A673 (cell line): ENCODE results near the gene ZBTB20. TPM values are rescaled to one million over a fixed set of nuclear protein-coding genes. Genes with fewer than 3 reads are reported as not detected.

Source experiments
- BruUV-seq: library from RNA; stranded (reverse); fragments of 400-500 nt; replicated peaks from 2 replicates; lab custom pipeline; 2021; lab: Mats Ljungman, UMichigan
- CTCF ChIA-PET: fragments of 300-600 bp; sonication (Branson Sonifier 250); formaldehyde crosslinking; loops from one replicate; lab custom pipeline; 2022; ENCODE audit warnings: antibody characterized with exemption; lab: Charles Lee
- POLR2A ChIA-PET: fragments of 300-600 bp; sonication (Branson Sonifier 250); formaldehyde crosslinking; loops from one replicate; lab custom pipeline; 2022; ENCODE audit warnings: antibody characterized with exemption; ENCODE audit not compliant: low non-redundant PET; lab: Charles Lee
- DNase-seq: peaks from one replicate; pipeline ENCODE4 v3.0.0-alpha.2; 2015; ENCODE audit warnings: low spot score
- H3K27ac ChIP-seq: fragments of 200-600 bp; sonication (generic); 2 replicates; pipeline ENCODE4 v1.5.1; 2016; ENCODE audit warnings: mixed run types, low read depth, mild to moderate bottlenecking, mixed read lengths, antibody characterized with exemption, low read length; ENCODE audit not compliant: poor library complexity, severe bottlenecking
- H3K27me3 ChIP-seq: fragments of 200-600 bp; sonication (generic); replicated peaks from 2 replicates; pipeline ENCODE4 v1.6.1; 2017; ENCODE audit warnings: mixed run types, low read depth, mild to moderate bottlenecking, mixed read lengths, antibody characterized with exemption, low read length; ENCODE audit not compliant: insufficient read depth, poor library complexity
- H3K36me3 ChIP-seq: fragments of 200-600 bp; sonication (generic); 2 replicates; pipeline ENCODE4 v1.6.1; 2016; ENCODE audit warnings: mixed run types, mild to moderate bottlenecking, mixed read lengths, antibody characterized with exemption, low read length; ENCODE audit not compliant: insufficient read depth, poor library complexity, severe bottlenecking
- H3K4me1 ChIP-seq: fragments of 200-600 bp; sonication (generic); 2 replicates; pipeline ENCODE4 v1.6.1; 2017; ENCODE audit warnings: mixed run types, mild to moderate bottlenecking, mixed read lengths, antibody characterized with exemption, low read length; ENCODE audit not compliant: insufficient read depth, poor library complexity, severe bottlenecking
- H3K4me3 ChIP-seq: fragments of 200-600 bp; sonication (generic); 2 replicates; pipeline ENCODE4 v1.5.1; 2016; ENCODE audit warnings: low read depth, mixed run types, mild to moderate bottlenecking, mixed read lengths, low read length; ENCODE audit not compliant: poor library complexity, severe bottlenecking
- H3K9me3 ChIP-seq: fragments of 200-600 bp; sonication (generic); 2 replicates; pipeline ENCODE4 v1.6.1; 2016; ENCODE audit warnings: mixed run types, low read depth, mild to moderate bottlenecking, mixed read lengths, antibody characterized with exemption, low read length; ENCODE audit not compliant: poor library complexity, severe bottlenecking
- CTCF ChIP-seq: fragments of 300-800, 200-600 bp; sonication (generic); conservative IDR thresholded peaks from 2 replicates; pipeline ENCODE4 v1.5.1; 2017; ENCODE audit warnings: low read depth, mild to moderate bottlenecking, antibody characterized with exemption, low read length, moderate library complexity, mixed read lengths
- EZH2 ChIP-seq: fragments of 200-600 bp; sonication (generic); IDR thresholded peaks from 2 replicates; pipeline ENCODE4 v1.6.1; 2017; ENCODE audit warnings: borderline replicate concordance, low read depth, mild to moderate bottlenecking, mixed read lengths, antibody characterized with exemption, low read length; ENCODE audit not compliant: poor library complexity, severe bottlenecking
- intact Hi-C: fragments of 100-400 bp; cut with micrococcal nuclease; formaldehyde crosslinking; loops from one replicate; pipeline ENCODE4 v1.10.0; 2022; ENCODE audit not compliant: unreplicated experiment
- total RNA-seq: library from RNA; stranded (reverse); gene quantifications from 2 replicates; pipeline ENCODE4 v1.2.3, GENCODE V29; 2021

The ZBTB20 gene
- total RNA-seq, 1 experiment from 2014 or later, result 13.5 TPM

- ChIA-PET POLR2A (no interaction called here), CTCF (no interaction called here)
- Histone ChIP-seq H3K9me3 (no peaks in the 10 kb centered on the region), H3K36me3 (no peaks in the 10 kb centered on the region), H3K27me3 (no peaks in the 10 kb centered on the region), H3K4me3 (no peak overlapping the region), H3K4me1 (peaks cover 17% of the 10 kb centered on the region), H3K27ac (no peak overlapping the region)
- intact Hi-C loops, result no loop called here
- TF ChIP-seq CTCF (no peak), EZH2 (no peak)
- DNase-seq, result no peak
- BruUV-seq, result no TSS peak
Observed at GRCh38 chr3:114351123-114351821, 795.8 kb downstream of the ZBTB20 start.

GRCh38 chr3:114350690-114351089 lies 796.4 kb downstream of the ZBTB20 start:
- no peak for DNase-seq
- CTCF ChIA-PET, result no interaction called here
- Histone ChIP-seq H3K9me3 (no peaks in the 10 kb centered on the region), H3K4me3 (no peak overlapping the region), H3K4me1 (peaks cover 21% of the 10 kb centered on the region), H3K27ac (no peak overlapping the region), H3K27me3 (no peaks in the 10 kb centered on the region), H3K36me3 (no peaks in the 10 kb centered on the region)
- POLR2A ChIA-PET, result no interaction called here
- no peak for TF ChIP-seq EZH2
- no peak for TF ChIP-seq CTCF
- BruUV-seq, result no TSS peak
- intact Hi-C loops, result no loop called here

GRCh38 chr3:114350271-114350670 lies 796.8 kb downstream of the ZBTB20 start:
- H3K36me3 ChIP-seq, result no peaks in the 10 kb centered on the region
- intact Hi-C loops, result no loop called here
- POLR2A ChIA-PET, result no interaction called here
- DNase-seq, result no peak
- H3K4me3 ChIP-seq, result no peak overlapping the region
- no peaks in the 10 kb centered on the region for H3K9me3 ChIP-seq
- no peak overlapping the region for H3K27ac ChIP-seq
- peaks cover 20% of the 10 kb centered on the region for H3K4me1 ChIP-seq
- no TSS peak for BruUV-seq
- TF ChIP-seq CTCF, result no peak
- TF ChIP-seq EZH2, result no peak
- no peaks in the 10 kb centered on the region for H3K27me3 ChIP-seq
- CTCF ChIA-PET, result no interaction called here
